Astrocyte (in vitro differentiated cells and primary cell): ENCODE results near the gene MRPL14. TPM values are rescaled to one million over a fixed set of nuclear protein-coding genes. Genes with fewer than 3 reads are reported as not detected.

ENCODE experiments used
- DNase-seq: peaks from one replicate; pipeline ENCODE4 v3.0.0-alpha.2; 2010; ENCODE audit warnings: low read depth
- FAIRE-seq: peaks from 2 replicates; lab custom pipeline; 2011; peaks lifted over from hg19 to GRCh38; lab: Jason Lieb, UNC
- H2AFZ ChIP-seq: 2 replicates; pipeline ENCODE4 v1.6.0; 2012; ENCODE audit warnings: low read depth, low read length, inconsistent platforms
- H3K27ac ChIP-seq: 2 replicates; pipeline ENCODE4 v1.5.1; 2011; ENCODE audit warnings: low read depth, low read length, inconsistent platforms
- H3K27me3 ChIP-seq: 2 replicates; pipeline ENCODE4 v1.6.0; 2011; ENCODE audit warnings: low read length, inconsistent platforms; ENCODE audit not compliant: insufficient read depth
- H3K36me3 ChIP-seq: 2 replicates; pipeline ENCODE4 v1.5.1; 2011; ENCODE audit warnings: low read length, inconsistent platforms; ENCODE audit not compliant: insufficient read depth
- H3K4me1 ChIP-seq: 2 replicates; pipeline ENCODE4 v1.5.1; 2011; ENCODE audit warnings: low read length, inconsistent platforms; ENCODE audit not compliant: insufficient read depth
- H3K4me2 ChIP-seq: 2 replicates; pipeline ENCODE4 v1.6.0; 2012; ENCODE audit warnings: low read length, inconsistent platforms
- H3K4me3 ChIP-seq: 2 replicates; pipeline ENCODE4 v1.5.1; 2011; ENCODE audit warnings: low read depth, mild to moderate bottlenecking, low read length, inconsistent platforms; ENCODE audit not compliant: insufficient read depth
- H3K79me2 ChIP-seq: 2 replicates; pipeline ENCODE4 v1.6.0; 2012; ENCODE audit warnings: mild to moderate bottlenecking, low read length, inconsistent platforms; ENCODE audit not compliant: insufficient read depth
- H3K9ac ChIP-seq: 2 replicates; pipeline ENCODE4 v1.6.0; 2012; ENCODE audit warnings: mild to moderate bottlenecking, low read length, inconsistent platforms
- H3K9me3 ChIP-seq: 2 replicates; pipeline ENCODE4 v1.5.1; 2012; ENCODE audit warnings: low read depth, mild to moderate bottlenecking, low read length, inconsistent platforms; ENCODE audit not compliant: insufficient read depth
- H4K20me1 ChIP-seq: 2 replicates; pipeline ENCODE4 v1.6.0; 2012; ENCODE audit warnings: low read length, inconsistent platforms; ENCODE audit not compliant: insufficient read depth
- H3K27ac Mint-ChIP-seq: one replicate; pipeline ENCODE4 v1.8.0; 2021; ENCODE audit warnings: mild to moderate bottlenecking, mixed read lengths; ENCODE audit not compliant: unreplicated experiment
- H3K27me3 Mint-ChIP-seq: one replicate; pipeline ENCODE4 v1.8.0; 2021; ENCODE audit warnings: low read depth, mixed read lengths; ENCODE audit not compliant: unreplicated experiment
- H3K36me3 Mint-ChIP-seq: one replicate; pipeline ENCODE4 v1.8.0; 2021; ENCODE audit warnings: low read depth, mixed read lengths; ENCODE audit not compliant: unreplicated experiment
- H3K4me1 Mint-ChIP-seq: one replicate; pipeline ENCODE4 v1.8.0; 2021; ENCODE audit warnings: low read depth, mixed read lengths; ENCODE audit not compliant: unreplicated experiment
- H3K4me3 Mint-ChIP-seq: one replicate; pipeline ENCODE4 v1.8.0; 2021; ENCODE audit warnings: mild to moderate bottlenecking, moderate library complexity, mixed read lengths; ENCODE audit not compliant: unreplicated experiment
- H3K9me3 Mint-ChIP-seq: one replicate; pipeline ENCODE4 v1.8.0; 2021; ENCODE audit warnings: mild to moderate bottlenecking, mixed read lengths; ENCODE audit not compliant: unreplicated experiment
- CTCF ChIP-seq: IDR thresholded peaks from 2 replicates; pipeline ENCODE4 v1.5.1; 2011; ENCODE audit warnings: low read depth, mild to moderate bottlenecking, inconsistent platforms, low read length, moderate library complexity; ENCODE audit not compliant: insufficient read depth
- EZH2 ChIP-seq: IDR thresholded peaks from 2 replicates; pipeline ENCODE4 v1.6.1; 2012; ENCODE audit warnings: mild to moderate bottlenecking, low read length, inconsistent platforms; ENCODE audit not compliant: insufficient read depth
- total RNA-seq: library from RNA; stranded (reverse); gene quantifications from 2 replicates; pipeline ENCODE4 v1.2.1, GENCODE V29; 2021

The MRPL14 gene
- total RNA-seq, 1 donor from 2014 or later, result 56.1 TPM

GRCh38 chr6:44162876-44163625 lies 35.8 kb upstream of the MRPL14 start:
- Histone ChIP-seq H3K9ac (no peak overlapping the region), H4K20me1 (no peaks in the 10 kb centered on the region), H2AFZ (no peak overlapping the region), H3K4me2 (no peak overlapping the region), H3K27me3 (peaks cover 7% of the 10 kb centered on the region), H3K4me1 (peaks cover 5% of the 10 kb centered on the region), H3K27ac (no peak overlapping the region), H3K4me3 (no peak overlapping the region), H3K79me2 (no peaks in the 10 kb centered on the region), H3K9me3 (no peaks in the 10 kb centered on the region), H3K36me3 (no peaks in the 10 kb centered on the region)
- H3K4me3 Mint-ChIP-seq, result no peak overlapping the region
- no peaks in the 10 kb centered on the region for H3K36me3 Mint-ChIP-seq
- no peak overlapping the region for H3K27ac Mint-ChIP-seq
- peaks cover 12% of the 10 kb centered on the region for H3K27me3 Mint-ChIP-seq
- peaks cover 10% of the 10 kb centered on the region for H3K4me1 Mint-ChIP-seq
- no peaks in the 10 kb centered on the region for H3K9me3 Mint-ChIP-seq
- TF ChIP-seq EZH2, result no peak
- FAIRE-seq, result no peak
- no peak for DNase-seq

- Mint-ChIP-seq H3K36me3 (no peaks in the 10 kb centered on the region), H3K4me3 (no peak overlapping the region), H3K4me1 (peaks cover 10% of the 10 kb centered on the region), H3K27me3 (peaks cover 12% of the 10 kb centered on the region), H3K9me3 (no peaks in the 10 kb centered on the region), H3K27ac (no peak overlapping the region)
- TF ChIP-seq CTCF, result no peak
- TF ChIP-seq EZH2, result no peak
- no peaks in the 10 kb centered on the region for H4K20me1 ChIP-seq
- H3K36me3 ChIP-seq, result no peaks in the 10 kb centered on the region
- H3K4me3 ChIP-seq, result no peak overlapping the region
- H3K27ac ChIP-seq, result no peak overlapping the region
- no peak overlapping the region for H3K9ac ChIP-seq
- peaks cover 7% of the 10 kb centered on the region for H3K27me3 ChIP-seq
- H3K9me3 ChIP-seq, result no peaks in the 10 kb centered on the region
- H3K4me2 ChIP-seq, result no peak overlapping the region
- peaks cover 5% of the 10 kb centered on the region for H3K4me1 ChIP-seq
- DNase-seq, result peak; percentile 43
- H3K79me2 ChIP-seq, result no peaks in the 10 kb centered on the region
- no peak for FAIRE-seq
- no peak overlapping the region for H2AFZ ChIP-seq
These were observed 34.7 kb upstream of the MRPL14 start for GRCh38 chr6:44161997-44162338.

- peaks cover 5% of the 10 kb centered on the region for H3K4me1 ChIP-seq
- H3K27me3 Mint-ChIP-seq, result no peaks in the 10 kb centered on the region
- no peak within 1 kb of the TSS for H3K9ac ChIP-seq
- DNase-seq (no peak), FAIRE-seq (no peak)
- H3K4me2 ChIP-seq, result no peak within 1 kb of the TSS
- H2AFZ ChIP-seq, result no peak within 1 kb of the TSS
- no peak within 1 kb of the TSS for H3K27ac Mint-ChIP-seq
- H3K4me3 Mint-ChIP-seq, result no peak within 1 kb of the TSS
- H3K4me3 ChIP-seq, result no peak within 1 kb of the TSS
- no peak within 1 kb of the TSS for H3K27ac ChIP-seq
- peaks cover 2% of the 10 kb centered on the region for H3K4me1 Mint-ChIP-seq
- no peaks in the 10 kb centered on the region for H3K36me3 ChIP-seq
- no peaks in the 10 kb centered on the region for H3K9me3 ChIP-seq
- H3K9me3 Mint-ChIP-seq, result no peaks in the 10 kb centered on the region
- no peaks in the 10 kb centered on the region for H3K27me3 ChIP-seq
- H3K36me3 Mint-ChIP-seq, result no peaks in the 10 kb centered on the region
- no peaks in the 10 kb centered on the region for H4K20me1 ChIP-seq
- TF ChIP-seq CTCF (no peak), EZH2 (no peak)
- H3K79me2 ChIP-seq, result no peaks in the 10 kb centered on the region
These were observed 31.5 kb upstream of the MRPL14 start, which contains the start of gene CAPN11 for GRCh38 chr6:44158770-44159228. TSS of gene CAPN11 (plus strand) at chr6:44158820. CDS start at chr6:44158849, 29 bp downstream.
